Sciatic nerve (tissue), 2 donors: ENCODE measurements around the gene ANKMY1. TPM values are rescaled to one million over a fixed set of nuclear protein-coding genes. Genes with fewer than 3 reads are reported as not detected.
A peak's percentile ranks its signal among the peaks of the same experiment; 100 is the strongest.

Experiments
- ATAC-seq: fragments of 200-7000 bp; cut with Tn5 transposase; one replicate; pipeline ENCODE4 v1.9.1; 2020; ENCODE audit warnings: mild to moderate bottlenecking, moderate library complexity
- DNase-seq: peaks from one replicate; pipeline ENCODE4 v3.0.0-alpha.2; 2020; ENCODE audit warnings: low spot score
- intact Hi-C: fragments of 100-400 bp; cut with DNase I; formaldehyde crosslinking; loops from one replicate; pipeline ENCODE4 v1.14.2; 2022
- total RNA-seq: library from RNA; stranded (reverse); fragmentation: NEBNext Ultra II Directional; extraction: Animal tissue kit (Norgen Biotek cat#: 25700); gene quantifications from one replicate; pipeline ENCODE4 v1.2.1, GENCODE V29; 2021
- donor health status: DM: no; HTN: no; CAD: no.
- donor health status: DM: no; HTN: no; CAD: no.

ANKMY1 gene
- total RNA-seq, 1 donor from 2014 or later, result 30.7 TPM

DNA sequence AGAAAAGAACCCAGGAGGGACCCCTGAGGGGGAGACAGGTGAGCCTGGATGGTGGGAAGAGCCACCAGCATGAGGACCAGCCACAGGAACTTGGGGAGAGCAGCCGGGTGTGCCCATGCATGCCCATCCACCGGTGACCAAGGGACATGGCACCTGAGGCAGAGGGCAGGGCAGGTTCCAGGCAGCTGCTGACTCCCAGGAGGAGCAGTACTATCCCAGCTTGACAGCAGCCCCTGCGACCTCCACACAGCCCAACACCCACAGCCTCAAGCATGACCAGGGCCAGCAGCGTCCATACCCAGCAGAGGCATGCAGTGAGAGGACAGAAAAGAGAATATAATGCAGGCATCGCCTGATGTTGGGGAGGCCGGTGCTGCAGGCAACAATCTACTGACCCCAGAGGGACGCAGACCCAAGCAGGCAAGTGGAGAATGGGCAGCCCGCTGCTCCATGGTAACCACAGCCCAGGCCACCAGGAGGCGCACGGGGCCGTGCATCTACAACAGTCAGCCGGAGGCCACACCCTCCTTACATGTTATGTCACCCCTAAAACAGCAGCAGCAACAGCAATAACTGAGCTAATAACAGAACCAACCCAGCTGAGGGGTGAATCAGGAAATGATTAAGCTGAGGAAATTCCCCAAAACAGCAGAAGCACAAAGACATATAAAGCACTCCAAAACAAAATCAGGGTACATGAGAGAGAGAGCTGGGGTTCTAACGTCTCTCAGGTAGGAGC, 44.1 kb downstream of the ANKMY1 start:
- DNase-seq (peak; percentile 86), ATAC-seq (peak; percentile 94)
- intact Hi-C loops, result no loop called here

DNA sequence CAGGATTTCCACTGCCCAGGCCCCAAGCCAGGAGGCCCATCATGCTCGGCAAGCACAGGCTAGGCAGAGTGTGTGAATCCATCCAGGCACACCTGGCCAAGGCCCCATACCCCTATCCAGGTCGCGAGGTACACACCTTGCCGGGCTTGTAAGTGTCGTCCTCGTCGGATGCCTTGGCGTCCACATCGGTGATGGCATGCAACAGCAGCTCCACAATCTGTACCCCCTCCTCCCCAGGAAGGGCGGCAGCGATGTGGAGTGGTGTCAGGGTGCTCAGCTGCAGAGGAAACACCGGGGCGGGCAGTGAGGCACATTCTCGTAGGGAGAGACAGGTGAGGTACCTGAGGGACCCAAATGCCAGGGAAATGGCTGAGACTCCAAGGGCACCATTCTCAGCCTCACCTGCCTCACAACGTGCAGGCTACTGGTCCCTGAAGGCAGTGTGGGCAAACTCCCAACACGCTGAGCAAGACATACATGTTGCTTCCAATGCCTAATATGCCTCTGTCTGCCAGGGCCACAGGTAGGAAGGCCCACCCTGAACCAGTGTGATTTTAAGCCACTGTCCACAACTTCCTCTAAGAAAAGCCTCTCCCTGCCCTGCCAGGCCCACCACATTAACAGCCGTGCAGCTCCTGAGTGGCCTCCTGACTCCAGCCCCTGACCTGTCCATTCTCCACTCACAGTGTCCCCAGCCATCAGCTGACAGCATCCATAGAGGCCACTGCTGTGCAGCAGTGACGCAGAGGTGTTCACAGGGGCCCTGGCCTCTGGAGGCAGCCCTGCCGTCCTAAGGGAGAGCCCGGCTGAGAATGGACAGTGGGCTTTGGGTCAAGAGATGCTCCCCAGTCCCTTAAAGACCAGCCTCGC, 44.9 kb downstream of the ANKMY1 start:
- ATAC-seq (no peak), DNase-seq (peak; percentile 54)
- intact Hi-C loops, result no loop called here

DNA sequence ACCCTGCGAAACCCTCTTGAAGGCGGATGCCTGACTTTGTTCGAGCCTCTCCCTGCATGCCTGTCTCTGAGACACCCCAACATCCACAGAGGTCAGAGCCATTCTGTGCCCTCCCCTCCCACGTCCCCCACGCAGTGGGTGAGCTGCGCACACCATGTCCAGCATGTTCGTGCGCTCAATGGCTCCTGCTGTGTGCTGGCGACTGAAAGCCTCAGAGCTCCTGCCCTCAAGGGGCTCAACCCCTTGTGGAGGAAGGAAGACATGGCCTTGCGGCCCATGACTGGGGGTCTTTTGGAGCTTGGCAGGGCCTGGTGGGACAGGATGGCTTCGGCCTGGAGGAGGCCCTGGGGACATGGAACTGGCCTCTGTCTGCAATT, 45.7 kb downstream of the ANKMY1 start:
- no peak for ATAC-seq
- intact Hi-C loops, result no loop called here

DNA sequence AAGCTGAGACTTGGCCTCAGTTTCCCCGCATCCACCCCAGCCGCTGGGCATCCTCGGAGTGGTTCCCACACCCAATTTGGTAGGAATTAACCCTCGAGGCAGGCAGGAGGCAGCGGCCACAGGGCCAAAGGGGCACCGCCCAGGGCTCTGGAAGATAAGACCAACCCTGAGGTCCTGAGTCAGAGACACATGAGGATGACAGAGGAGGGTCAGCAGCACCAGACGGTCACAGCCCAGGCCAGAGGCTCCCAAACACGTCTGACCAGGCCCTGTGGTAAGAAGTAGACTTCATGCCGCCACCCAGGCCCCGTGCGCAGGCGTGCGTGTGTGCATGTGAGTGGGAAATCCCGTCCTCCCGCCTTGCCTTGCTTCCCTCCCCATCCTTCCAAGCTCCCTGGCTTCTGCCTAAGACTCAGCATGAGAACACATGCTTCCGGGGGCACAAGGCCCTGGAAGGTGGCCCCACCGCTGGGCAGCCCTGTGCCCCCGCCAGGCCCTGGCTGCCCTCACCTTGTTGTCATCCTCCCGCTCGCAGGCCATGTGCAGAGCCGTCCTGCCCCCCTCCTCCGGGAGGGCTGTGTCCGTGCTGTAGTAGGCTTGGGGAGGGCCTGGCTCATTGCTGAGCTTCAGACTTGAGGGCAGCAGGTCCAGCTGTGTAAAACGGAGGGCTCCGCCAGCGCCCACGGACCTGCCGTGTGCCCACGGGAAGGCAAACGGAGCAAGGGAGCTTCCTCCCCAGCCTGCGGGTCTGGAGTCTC, 46.3 kb downstream of the ANKMY1 start:
- ATAC-seq (no peak), DNase-seq (peak; percentile 44)
- intact Hi-C loops, result no loop called here

More for the DNA sequence above, 45.7 kb downstream of the ANKMY1 start:
- DNase-seq, result no peak

DNA sequence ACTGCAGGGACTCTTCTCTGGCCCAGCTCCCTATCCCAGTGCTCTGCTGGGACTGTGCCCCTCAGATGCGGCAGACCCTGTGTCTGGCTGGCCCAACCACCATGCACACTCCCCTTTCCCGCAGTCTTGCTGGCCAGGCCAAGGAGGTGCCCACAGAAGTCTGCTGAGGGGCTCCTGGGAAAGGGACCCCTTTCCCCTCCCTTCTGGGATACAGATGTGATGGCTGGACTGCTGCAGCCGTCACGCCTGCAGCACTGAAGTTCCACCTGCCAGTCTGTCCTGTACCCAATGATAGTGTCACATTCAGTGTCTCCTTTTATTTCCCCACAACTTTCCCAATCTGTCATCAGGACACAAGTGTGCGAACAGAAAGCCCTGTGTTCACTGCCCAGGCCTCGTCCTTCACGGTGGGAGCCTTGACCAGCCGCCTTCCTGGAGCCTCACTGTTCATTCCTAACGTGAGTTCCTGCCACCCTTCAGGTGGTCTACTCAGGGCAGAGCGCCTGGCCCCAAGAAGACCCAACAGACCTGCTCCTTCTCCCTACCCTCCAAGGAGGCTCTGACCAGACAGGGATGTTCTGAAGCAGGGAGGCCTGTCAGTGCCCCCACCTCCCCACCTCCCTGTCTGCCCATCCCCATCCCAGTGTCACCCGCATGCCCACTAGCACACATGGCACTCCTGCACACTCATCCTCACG, 47.1 kb downstream of the ANKMY1 start:
- ATAC-seq (no peak), DNase-seq (peak; percentile 5)
- intact Hi-C loops, result no loop called here

DNA sequence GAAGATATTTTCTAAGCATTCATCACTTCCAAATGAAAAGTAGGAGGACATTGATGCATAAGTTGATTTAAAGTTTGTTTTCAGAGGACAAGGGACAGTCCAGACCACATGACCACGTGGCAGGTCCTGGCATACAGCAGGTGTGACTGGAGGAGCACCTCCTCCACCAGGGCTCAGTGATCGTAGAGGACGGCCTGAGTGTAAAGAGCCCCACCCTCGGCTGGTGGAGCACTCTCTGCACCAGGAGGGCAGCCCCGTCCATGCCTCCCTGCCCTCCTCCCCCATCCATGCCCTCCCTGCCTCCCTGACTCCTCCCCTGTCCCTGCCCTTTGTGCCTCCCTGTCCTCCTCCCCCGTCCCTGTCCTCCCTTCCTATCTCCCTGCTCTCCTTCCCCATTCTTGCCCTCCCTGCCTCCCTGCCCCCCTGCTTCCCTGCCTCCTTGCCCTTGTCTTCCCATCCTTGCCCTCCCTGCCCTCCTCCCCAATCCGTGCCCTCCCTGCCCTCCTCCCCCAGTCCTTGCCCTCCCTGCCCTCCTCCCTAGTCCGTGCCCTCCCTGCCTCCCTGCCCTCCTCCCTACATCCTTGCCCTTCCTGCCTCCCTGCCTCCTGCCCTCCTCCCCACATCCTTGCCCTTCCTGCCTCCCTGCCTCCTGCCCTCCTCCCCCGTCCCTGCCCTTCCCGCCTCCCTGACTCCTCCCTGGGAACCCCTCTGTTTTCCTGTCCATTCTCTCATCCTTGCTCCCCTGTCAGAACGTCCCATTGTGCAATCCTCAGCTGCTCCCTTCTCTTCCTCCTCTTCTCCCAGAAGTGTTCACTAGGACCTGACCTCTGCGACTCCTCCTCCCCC, 47.9 kb downstream of the ANKMY1 start:
- ATAC-seq, result no peak
- intact Hi-C loops, result no loop called here
- DNase-seq, result peak; percentile 48

DNA sequence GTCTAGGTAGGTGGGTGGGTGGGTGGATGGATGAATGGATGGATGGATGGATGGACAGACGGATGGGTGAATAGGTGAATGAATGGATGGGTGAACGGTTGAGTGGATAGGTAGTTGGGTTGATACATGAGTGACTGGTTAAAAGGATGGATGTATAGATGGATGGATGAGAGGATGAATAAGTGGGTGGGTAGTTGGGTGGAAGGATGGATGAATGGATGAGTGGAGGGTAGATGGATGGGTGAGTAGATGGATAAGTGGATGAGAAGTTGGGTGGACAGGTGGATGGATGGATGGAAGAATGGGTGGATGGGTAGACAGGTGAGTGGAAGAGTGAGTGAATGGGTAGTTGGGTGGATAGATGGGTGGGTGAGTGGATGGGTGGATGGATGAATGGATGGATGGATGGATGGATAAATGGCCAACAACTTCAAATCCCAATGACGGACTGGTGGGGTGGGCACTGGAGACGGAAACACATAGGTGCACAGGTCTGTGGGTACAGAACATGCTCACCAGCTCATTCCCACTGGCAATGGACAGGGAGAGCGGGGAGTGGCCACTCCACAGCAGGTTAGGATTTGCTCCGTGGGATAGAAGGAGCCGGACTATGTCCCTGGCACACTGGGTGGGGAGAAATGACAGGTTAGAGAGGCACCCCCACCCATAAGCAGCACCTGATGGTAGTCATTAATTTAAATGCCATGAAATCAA, 48.8 kb downstream of the ANKMY1 start:
- intact Hi-C loops, result no loop called here
- DNase-seq (peak; percentile 23), ATAC-seq (no peak)

DNA sequence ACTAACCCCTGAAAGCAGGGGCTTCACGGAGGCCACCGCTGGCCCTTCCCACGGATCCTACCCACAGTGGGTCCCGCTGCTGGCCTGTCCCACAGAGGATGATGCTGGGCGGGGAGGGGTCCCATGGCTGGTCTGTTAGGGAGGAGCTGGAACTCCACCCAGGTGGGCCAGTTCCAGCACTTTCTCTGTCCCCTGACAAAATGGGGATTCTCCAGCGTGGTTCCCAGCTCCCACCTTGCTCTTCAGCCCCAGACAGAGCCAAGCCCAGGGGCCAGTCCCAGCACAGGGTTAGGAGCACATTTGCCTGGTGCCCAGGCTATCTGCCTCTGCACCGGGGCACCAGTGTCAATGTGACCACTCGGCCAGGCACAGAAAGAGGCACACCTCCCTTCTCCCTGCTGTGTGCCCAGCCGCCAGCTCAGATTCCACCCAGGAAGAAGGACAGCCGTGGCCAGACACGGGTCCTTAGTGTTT, 50.0 kb downstream of the ANKMY1 start:
- intact Hi-C loops, result no loop called here
- DNase-seq, result no peak

DNA sequence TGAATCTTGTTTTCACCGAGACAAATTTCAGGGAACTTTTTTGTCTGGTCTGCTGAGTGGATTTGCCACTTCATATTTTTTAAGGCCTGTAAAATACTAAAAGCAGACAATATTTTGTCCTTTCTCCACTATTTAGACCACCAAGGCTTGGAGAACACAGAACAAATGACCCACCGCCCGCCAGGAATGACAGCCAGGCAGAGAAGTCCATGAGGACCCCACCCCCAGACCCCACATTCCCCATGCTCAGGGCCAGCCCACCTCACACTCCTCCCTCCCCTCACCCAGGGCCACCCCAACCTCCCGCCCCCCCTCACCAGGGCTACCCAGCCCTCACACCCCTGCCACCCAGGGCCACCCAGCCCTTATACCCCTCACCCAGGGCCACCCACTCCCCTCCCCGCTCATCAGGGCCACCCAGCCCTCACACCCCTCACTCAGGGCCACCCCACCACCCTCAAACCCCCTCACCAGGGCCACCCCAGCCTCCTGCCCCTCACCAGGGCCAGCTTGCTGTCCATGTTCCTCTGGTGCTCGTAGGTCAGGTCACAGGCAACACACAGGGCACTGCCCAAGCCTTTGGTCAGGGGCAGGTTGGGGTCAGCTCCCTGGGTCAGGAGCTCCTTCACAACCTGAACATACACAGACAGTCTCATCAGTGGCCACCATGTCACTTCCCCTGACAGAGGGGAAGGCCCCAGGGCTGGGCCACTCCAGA, 50.6 kb downstream of the ANKMY1 start:
- ATAC-seq (no peak), DNase-seq (no peak)
- intact Hi-C loops, result no loop called here

More for the DNA sequence above, 50.0 kb downstream of the ANKMY1 start:
- no peak for ATAC-seq

DNA sequence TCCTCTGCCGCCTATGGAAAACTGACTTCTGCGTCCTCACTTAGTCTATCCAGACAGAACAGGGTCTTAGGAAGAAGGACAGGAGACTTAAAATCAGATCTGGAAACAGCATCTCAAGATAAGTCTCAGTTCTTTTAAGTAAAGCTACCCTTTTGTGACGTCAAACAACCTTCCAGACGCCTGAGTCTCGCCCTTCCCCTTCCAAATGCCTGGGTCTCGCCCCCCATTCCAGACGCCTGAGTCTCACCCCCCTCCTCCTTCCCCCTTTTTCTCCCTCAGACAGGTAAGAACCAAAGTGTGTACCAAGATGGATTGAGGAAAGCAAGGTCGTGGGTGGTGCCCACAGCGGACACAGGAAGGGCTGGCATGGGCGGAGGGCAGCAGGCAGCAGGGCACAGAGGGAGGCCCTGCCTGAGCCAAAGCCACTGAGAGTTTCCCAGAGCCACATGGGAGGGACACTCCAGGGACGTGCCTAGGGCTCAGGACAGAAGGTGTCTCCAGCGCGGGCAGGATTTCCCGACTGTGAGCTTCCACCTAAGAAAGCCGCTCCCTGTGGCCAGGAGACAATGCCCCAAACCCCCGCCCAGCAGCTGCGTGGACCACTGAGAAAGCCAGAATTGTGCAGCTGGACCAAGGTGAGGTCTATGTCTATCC, 51.3 kb downstream of the ANKMY1 start:
- intact Hi-C loops, result no loop called here
- DNase-seq (no peak), ATAC-seq (no peak)

DNA sequence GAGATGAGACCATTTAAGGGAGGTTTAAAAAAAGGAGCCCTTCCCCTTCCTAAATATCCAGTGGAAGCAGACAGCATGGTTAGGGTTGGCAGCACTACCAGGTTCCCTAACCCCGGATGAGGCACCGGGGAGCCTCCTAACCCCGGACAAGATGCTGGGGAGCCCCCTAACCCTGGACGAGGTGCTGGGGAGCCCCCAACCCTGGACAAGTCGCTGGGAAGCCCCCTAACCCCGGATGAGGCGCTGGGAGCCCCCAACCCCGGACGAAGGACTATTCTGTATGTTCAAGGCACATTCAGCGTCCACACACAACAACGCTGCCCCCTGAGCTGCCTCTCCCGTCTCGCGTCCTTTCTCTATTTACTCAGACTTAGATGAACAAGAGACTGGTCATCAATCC, 51.9 kb downstream of the ANKMY1 start:
- intact Hi-C loops, result no loop called here
- DNase-seq (peak; percentile 34), ATAC-seq (no peak)

DNA sequence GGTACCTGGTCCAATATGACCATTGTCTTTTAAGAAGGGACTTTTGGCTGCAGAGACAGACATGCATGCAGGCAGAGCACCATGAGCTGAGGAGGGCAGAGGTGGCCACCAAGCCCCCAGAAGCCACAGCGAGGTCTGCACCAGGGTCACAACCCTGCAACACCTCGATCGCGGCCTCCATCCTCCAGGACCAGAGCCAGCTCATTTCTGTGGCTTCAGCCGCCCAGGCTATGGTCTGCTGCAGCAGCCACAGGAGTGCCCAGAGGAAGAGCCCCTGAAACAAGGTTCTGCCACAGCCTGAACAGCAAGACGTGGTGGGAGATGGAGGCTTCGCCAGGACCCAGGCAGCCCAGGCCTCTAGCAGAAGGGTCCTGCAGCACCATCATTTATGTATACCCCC, 53.9 kb downstream of the ANKMY1 start:
- intact Hi-C loops, result no loop called here
- DNase-seq (peak; percentile 21), ATAC-seq (no peak)

DNA sequence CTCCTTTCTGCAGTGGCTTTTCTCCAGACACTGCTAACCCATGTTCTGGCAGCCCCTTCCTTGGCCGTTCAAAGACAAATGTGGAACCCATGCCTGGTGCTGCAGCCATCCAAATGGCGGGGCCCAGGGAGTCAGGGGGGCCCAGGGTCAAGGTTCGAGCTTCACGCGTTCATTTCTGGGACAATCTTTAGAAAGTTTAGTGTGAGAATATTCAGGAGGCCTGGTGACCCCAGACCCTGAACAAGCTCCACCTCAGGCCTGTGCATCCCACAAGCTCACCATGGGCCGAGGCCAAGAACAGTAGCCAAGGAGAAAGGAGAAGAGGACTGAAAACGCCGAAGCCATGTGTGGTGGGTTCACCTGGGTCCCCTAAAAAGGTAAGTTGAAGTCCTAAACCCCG, 54.4 kb downstream of the ANKMY1 start:
- no peak for ATAC-seq
- peak; percentile 39 for DNase-seq
- intact Hi-C loops, result no loop called here

DNA sequence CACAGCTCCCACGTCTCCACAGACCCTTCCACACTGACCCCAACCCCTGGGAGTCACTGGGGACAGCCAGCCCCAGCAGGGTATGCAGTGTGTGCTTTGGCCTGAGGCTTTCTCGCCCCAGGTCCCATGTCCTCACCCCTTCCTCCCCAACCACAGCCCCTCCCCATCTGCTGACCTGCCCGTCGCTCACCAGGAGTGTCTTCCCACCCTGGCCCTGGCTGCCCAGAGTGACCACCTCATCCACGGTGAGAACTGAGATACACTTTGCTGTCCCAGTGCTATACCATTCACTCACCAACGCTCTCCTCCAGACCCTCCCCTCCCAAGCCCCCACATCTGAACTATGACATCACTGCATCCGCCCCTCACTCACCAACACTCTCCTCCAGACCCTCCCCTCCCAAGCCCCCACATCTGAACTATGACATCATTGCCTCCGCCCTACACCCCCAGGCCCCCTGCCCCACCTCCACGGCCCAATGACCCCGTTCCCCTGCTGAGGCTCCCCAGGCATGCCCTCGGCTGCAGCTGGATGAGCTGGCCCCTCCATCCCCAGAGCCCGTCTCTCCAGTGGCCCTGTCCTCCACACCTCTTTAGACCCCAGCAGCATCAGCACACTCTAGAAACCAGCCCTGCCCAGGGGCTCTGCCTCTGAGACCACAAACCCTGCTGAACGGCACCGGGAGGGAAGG, 55.2 kb downstream of the ANKMY1 start:
- DNase-seq, result peak; percentile 31
- intact Hi-C loops, result no loop called here
- no peak for ATAC-seq

DNA sequence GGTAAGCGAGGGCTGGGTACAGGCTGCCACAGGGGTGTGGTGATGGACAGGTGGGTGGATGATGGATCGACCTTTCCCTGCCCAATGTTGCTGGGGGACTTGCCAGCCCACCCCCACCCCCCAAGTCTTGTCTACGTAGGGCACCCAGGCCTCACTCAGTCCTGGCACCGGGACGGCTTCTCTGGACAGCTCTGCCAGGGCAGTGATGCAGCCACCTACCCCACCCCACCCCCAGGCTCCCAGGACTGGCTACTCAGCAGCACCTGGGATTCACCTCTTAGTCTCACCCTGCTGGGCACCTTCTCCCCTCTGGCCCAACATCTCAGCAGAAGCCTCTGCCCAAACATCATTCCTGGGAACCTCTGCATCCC, 55.7 kb downstream of the ANKMY1 start:
- intact Hi-C loops, result no loop called here
- DNase-seq, result peak; percentile 47
- no peak for ATAC-seq

DNA sequence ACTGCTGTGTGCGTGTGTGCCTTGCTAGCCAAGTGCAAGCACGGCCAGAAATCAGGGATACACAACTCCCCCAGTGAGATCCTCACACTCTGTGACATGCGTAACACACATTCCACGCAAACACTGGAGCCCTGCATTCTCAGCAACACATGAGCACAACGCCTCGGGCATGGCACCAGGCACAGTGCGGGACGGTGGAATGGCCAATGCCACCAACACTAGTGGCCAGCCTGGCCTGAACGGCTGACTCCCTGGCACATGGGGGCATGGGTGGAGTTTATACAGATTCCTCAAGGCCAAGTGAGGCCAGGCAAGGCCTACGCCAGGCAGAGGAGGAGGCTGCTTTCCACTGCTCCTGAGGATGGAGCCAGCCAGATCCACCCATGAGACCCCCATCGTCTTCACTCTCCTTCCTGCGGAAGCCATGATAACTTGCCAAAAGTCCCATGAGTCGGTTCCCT, 56.2 kb downstream of the ANKMY1 start:
- peak; percentile 32 for DNase-seq
- intact Hi-C loops, result no loop called here
- ATAC-seq, result no peak
